ENCODE results near the gene CAMK2A. TPM values are rescaled to one million over a fixed set of nuclear protein-coding genes. Genes with fewer than 3 reads are reported as not detected.
A peak's percentile ranks its signal among the peaks of the same experiment; 100 is the strongest.

Gene CAMK2A
- total and polyA plus RNA-seq, 4 donors: under 0.01 TPM; not detected in 3

DNA sequence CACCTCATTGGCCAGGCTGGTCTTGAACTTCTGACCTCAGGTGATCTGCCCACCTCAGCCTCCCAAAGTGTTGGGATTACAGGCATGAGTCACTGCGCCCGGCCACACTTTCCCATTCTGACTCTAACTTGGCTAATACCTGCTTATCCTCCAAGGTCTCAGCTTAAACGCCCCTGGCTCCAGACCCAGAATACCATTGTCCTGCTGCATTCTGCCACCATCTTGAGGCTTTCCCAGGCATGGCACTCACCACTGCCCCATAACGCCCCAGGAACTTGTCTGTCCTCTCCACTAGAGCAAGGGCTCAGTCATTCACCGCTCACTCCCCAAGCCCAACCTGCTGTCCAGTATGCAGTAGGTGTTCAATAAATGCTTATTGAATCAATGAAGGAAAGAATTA is 39.8 kb downstream of the CAMK2A start:
- H3K27ac ChIP-seq (ENCODE audit: low read depth in 1 of 2, low read length in 2 of 2): no peak overlapping the region
- no peaks in the 10 kb centered on the region for H3K4me1 ChIP-seq (ENCODE audit: control insufficient read depth in 4 of 4, insufficient read depth in 4 of 4, low read length in 3 of 4)
- no peaks in the 10 kb centered on the region for H3K9me3 ChIP-seq (ENCODE audit: control insufficient read depth in 4 of 4, low read length in 3 of 4)
- no peak overlapping the region for H3K9ac ChIP-seq (ENCODE audit: low read depth in 1 of 2, low read length in 2 of 2)
- H3K36me3 ChIP-seq (ENCODE audit: control insufficient read depth in 4 of 4, insufficient read depth in 3 of 4, low read depth in 1 of 4, low read length in 3 of 4): no peaks in the 10 kb centered on the region
- WGBS: 92% methylated on average over 5 of the region's 5 CpGs
- H3K27me3 ChIP-seq (ENCODE audit: control insufficient read depth in 4 of 4, insufficient read depth in 4 of 4, low read length in 3 of 4): no peaks in the 10 kb centered on the region
- DNase-seq (ENCODE audit: low spot score): no peak
- TF ChIP-seq YY1 (IDR thresholded peaks at IDR 0.05) (no peak), HNF4A (conservative IDR thresholded peaks at IDR 0.05) (no peak), NR2F2 (IDR thresholded peaks at IDR 0.05) (no peak), TAF1 (conservative IDR thresholded peaks at IDR 0.05) (no peak), EGR1 (IDR thresholded peaks at IDR 0.05; ENCODE audit: low read depth in 2 of 2) (no peak), GABPA (IDR thresholded peaks at IDR 0.05 in 1 of 2, conservative IDR thresholded peaks at IDR 0.05 in 1 of 2) (no peak), FOXA1 (IDR thresholded peaks at IDR 0.05) (no peak), HNF4G (IDR thresholded peaks at IDR 0.05) (no peak)
- TF ChIP-seq, protein P1, sequence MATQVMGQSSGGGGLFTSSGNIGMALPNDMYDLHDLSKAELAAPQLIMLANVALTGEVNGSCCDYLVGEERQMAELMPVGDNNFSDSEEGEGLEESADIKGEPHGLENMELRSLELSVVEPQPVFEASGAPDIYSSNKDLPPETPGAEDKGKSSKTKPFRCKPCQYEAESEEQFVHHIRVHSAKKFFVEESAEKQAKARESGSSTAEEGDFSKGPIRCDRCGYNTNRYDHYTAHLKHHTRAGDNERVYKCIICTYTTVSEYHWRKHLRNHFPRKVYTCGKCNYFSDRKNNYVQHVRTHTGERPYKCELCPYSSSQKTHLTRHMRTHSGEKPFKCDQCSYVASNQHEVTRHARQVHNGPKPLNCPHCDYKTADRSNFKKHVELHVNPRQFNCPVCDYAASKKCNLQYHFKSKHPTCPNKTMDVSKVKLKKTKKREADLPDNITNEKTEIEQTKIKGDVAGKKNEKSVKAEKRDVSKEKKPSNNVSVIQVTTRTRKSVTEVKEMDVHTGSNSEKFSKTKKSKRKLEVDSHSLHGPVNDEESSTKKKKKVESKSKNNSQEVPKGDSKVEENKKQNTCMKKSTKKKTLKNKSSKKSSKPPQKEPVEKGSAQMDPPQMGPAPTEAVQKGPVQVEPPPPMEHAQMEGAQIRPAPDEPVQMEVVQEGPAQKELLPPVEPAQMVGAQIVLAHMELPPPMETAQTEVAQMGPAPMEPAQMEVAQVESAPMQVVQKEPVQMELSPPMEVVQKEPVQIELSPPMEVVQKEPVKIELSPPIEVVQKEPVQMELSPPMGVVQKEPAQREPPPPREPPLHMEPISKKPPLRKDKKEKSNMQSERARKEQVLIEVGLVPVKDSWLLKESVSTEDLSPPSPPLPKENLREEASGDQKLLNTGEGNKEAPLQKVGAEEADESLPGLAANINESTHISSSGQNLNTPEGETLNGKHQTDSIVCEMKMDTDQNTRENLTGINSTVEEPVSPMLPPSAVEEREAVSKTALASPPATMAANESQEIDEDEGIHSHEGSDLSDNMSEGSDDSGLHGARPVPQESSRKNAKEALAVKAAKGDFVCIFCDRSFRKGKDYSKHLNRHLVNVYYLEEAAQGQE (IDR thresholded peaks at IDR 0.05): no peak
- TF ChIP-seq, protein P2, sequence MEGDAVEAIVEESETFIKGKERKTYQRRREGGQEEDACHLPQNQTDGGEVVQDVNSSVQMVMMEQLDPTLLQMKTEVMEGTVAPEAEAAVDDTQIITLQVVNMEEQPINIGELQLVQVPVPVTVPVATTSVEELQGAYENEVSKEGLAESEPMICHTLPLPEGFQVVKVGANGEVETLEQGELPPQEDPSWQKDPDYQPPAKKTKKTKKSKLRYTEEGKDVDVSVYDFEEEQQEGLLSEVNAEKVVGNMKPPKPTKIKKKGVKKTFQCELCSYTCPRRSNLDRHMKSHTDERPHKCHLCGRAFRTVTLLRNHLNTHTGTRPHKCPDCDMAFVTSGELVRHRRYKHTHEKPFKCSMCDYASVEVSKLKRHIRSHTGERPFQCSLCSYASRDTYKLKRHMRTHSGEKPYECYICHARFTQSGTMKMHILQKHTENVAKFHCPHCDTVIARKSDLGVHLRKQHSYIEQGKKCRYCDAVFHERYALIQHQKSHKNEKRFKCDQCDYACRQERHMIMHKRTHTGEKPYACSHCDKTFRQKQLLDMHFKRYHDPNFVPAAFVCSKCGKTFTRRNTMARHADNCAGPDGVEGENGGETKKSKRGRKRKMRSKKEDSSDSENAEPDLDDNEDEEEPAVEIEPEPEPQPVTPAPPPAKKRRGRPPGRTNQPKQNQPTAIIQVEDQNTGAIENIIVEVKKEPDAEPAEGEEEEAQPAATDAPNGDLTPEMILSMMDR (IDR thresholded peaks at IDR 0.05; ENCODE audit: low read depth, low read length, missing input control): no peak
- TF ChIP-seq, protein P3, sequence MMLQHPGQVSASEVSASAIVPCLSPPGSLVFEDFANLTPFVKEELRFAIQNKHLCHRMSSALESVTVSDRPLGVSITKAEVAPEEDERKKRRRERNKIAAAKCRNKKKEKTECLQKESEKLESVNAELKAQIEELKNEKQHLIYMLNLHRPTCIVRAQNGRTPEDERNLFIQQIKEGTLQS (IDR thresholded peaks at IDR 0.05): no peak
- TF ChIP-seq, protein P4, sequence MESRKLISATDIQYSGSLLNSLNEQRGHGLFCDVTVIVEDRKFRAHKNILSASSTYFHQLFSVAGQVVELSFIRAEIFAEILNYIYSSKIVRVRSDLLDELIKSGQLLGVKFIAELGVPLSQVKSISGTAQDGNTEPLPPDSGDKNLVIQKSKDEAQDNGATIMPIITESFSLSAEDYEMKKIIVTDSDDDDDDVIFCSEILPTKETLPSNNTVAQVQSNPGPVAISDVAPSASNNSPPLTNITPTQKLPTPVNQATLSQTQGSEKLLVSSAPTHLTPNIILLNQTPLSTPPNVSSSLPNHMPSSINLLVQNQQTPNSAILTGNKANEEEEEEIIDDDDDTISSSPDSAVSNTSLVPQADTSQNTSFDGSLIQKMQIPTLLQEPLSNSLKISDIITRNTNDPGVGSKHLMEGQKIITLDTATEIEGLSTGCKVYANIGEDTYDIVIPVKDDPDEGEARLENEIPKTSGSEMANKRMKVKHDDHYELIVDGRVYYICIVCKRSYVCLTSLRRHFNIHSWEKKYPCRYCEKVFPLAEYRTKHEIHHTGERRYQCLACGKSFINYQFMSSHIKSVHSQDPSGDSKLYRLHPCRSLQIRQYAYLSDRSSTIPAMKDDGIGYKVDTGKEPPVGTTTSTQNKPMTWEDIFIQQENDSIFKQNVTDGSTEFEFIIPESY (IDR thresholded peaks at IDR 0.05): no peak
- H3K4me3 ChIP-seq (ENCODE audit: low read depth in 1 of 3, low read length in 3 of 3): no peak overlapping the region

DNA sequence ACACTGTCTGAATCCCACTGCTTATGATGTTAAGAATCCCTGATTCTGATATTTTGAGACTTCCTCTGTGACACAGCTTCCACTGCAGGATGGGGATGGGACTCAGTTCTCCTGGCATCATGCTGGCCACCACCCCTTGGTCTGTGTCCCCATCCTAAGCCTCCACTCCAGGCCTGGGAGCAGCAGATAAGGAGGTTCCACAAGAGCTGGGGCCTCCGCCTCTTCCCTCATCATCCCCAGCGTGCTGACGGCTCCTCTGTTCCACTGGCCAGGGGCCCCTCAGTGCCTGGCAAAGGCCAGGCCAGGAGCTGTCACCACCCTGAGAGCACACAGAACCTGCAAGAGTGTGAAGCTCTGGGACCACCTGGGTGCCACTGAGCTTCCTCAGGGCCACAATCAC is 40.6 kb downstream of the CAMK2A start:
- Histone ChIP-seq H3K4me1 (ENCODE audit: control insufficient read depth in 4 of 4, insufficient read depth in 4 of 4, low read length in 3 of 4) (no peaks in the 10 kb centered on the region), H3K4me3 (ENCODE audit: low read depth in 1 of 3, low read length in 3 of 3) (no peak overlapping the region), H3K36me3 (ENCODE audit: control insufficient read depth in 4 of 4, insufficient read depth in 3 of 4, low read depth in 1 of 4, low read length in 3 of 4) (no peaks in the 10 kb centered on the region), H3K9ac (ENCODE audit: low read depth in 1 of 2, low read length in 2 of 2) (no peak overlapping the region), H3K27ac (ENCODE audit: low read depth in 1 of 2, low read length in 2 of 2) (no peak overlapping the region), H3K9me3 (ENCODE audit: control insufficient read depth in 4 of 4, low read length in 3 of 4) (no peaks in the 10 kb centered on the region), H3K27me3 (ENCODE audit: control insufficient read depth in 4 of 4, insufficient read depth in 4 of 4, low read length in 3 of 4) (no peaks in the 10 kb centered on the region)
- WGBS: 97% methylated on average over 3 of the region's 3 CpGs
- peak; percentile 55 for DNase-seq (ENCODE audit: low spot score)
- TF ChIP-seq, protein P2 (IDR thresholded peaks at IDR 0.05; ENCODE audit: low read depth, low read length, missing input control): no peak
- TF ChIP-seq TAF1 (conservative IDR thresholded peaks at IDR 0.05) (no peak), EGR1 (IDR thresholded peaks at IDR 0.05; ENCODE audit: low read depth in 2 of 2) (no peak), FOXA2 (IDR thresholded peaks at IDR 0.05) (no peak), RXRA (IDR thresholded peaks at IDR 0.05) (no peak), JUND (IDR thresholded peaks at IDR 0.05) (no peak), NR2F2 (IDR thresholded peaks at IDR 0.05) (no peak), YY1 (IDR thresholded peaks at IDR 0.05) (no peak), RAD21 (IDR thresholded peaks at IDR 0.05) (no peak), SP1 (IDR thresholded peaks at IDR 0.05) (no peak), HNF4G (IDR thresholded peaks at IDR 0.05) (no peak), GABPA (IDR thresholded peaks at IDR 0.05 in 1 of 2, conservative IDR thresholded peaks at IDR 0.05 in 1 of 2) (no peak), HNF4A (conservative IDR thresholded peaks at IDR 0.05) (no peak)
- TF ChIP-seq, protein P5, sequence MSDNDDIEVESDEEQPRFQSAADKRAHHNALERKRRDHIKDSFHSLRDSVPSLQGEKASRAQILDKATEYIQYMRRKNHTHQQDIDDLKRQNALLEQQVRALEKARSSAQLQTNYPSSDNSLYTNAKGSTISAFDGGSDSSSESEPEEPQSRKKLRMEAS (IDR thresholded peaks at IDR 0.05): no peak
- TF ChIP-seq, protein P1 (IDR thresholded peaks at IDR 0.05): no peak
